HG03280 (cell line): Measurements from ENCODE around the gene GNG7.
"Not testable (repeated sequence)": the region's sequence is repeated elsewhere in the genome, so short reads cannot be mapped to it uniquely, and the experiment has no call there.

Source experiments
- ATAC-seq: cut with Tn5 transposase; IDR thresholded peaks from one replicate; pipeline ENCODE4 v1.9.1; 2021; ENCODE audit warnings: mild to moderate bottlenecking, moderate library complexity; ENCODE audit not compliant: unreplicated experiment

GNG7 gene

DNA sequence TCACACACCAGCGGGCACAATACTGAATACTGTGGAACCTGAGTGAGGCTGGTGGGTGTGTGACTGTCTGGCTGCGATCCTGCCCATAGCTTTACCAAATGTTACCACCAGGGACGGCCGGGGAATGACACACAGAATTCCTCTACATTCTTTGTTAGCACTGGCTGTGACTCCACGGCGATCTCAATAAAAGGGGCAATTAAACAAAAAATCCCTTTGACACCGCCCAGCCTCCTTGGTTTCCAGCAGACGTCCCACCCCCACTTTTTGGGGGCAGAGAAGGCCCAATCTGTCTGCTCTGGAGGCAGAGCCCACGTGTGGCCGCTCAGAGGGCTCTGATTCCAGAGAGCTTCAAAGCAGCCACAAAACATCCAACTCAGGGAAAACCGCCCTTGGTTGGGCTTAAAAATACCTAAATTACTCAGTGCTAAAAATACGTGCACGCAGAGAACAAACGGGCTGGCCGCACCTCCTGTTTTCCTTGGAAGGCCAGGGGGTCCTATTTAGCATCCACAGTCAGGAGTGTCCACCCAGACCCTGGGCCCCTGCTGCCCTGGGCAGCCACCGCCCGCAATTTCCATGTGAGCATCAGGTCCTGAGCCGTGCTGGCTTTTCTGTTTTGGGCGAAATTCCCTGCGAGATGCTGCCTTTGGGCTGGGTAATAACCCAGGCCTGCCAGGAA is 178.7 kb downstream of the GNG7 start:
- ATAC-seq, result no peak

GRCh38 chr19:2519482-2519881 is 183.0 kb downstream of the GNG7 start:
- ATAC-seq, result no peak

DNA sequence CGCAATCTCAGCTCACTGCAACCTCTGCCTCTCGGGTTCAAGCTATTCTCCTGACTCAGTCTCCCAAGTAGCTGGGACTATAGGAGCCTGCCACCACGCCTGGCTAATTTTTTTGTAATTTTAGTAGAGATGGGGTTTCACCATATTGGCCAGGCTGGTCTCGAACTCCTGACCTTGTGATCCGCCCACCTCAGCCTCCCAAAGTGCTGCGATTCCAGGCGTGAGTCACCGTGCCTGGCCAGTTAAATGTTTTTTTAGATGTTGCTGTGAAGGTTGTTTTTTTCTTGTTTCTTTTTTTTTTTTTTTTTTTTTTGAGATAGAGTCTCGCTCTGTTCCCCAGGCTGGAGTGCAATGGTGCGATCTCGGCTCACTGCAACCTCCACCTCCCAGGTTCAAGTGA is 183.6 kb downstream of the GNG7 start:
- not testable (repeated sequence) for ATAC-seq

DNA sequence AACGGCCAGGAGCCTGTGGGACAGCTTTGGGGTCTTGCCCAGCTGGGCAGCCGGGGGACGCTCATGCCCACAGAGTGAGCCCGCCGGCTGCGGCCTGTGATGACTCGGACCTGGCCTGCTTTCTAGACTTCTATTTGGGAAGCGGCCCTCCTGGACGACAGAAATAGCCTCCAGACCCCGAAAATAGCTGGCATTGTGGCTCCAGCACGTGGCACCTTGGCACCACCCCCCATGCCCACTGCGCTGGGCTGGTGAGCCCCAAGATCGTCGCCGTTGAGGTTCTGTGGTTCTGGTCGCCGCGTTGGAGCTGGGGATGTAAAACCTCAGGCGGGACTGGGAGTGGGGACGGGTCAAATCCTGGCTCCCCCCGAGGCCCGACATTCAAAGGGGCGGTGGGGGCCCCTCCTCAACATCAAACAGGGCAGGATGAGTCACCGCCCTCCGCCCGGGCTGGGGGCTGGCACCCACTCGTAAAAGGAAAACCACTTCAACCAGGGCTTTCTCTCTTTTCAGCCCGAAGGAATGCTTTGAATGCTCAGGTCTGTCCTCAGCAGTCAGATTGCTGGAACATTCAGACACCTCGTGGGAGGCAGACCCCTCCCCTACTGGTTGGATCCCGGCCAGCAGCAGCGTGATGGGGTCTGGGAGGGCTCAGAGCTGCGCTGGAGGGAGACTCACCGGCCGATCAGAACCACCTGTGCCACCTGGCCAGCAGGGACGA is 184.5 kb downstream of the GNG7 start:
- no peak for ATAC-seq

GRCh38 chr19:2516727-2517126 is 185.8 kb downstream of the GNG7 start:
- ATAC-seq, result no peak

GRCh38 chr19:2514981-2515518 is 187.4 kb downstream of the GNG7 start:
- no peak for ATAC-seq

- ATAC-seq, result no peak
Observed at GRCh38 chr19:2512523-2513431, 189.7 kb downstream of the GNG7 start.

DNA sequence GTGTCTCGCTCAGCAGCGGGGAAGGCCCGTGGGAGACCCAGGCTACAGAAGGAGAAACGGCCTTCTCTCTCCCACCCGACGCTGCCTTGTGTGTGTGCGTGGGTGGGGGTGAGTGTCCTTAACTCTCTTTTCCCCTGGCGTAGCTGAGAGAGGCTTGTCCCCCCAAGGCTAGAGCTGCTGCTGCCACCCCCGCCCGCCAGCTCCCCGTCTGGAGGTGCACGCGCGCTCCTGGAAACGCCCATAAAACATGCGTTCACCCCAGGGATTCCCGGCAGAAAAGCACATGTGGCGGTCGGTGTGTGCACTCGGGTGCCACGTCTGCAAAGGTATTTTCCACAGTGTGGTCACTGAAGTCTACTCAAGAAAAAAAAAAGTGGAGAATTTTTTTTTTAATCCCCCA is 190.5 kb downstream of the GNG7 start:
- no peak for ATAC-seq

- no peak for ATAC-seq
Observed at GRCh38 chr19:2511570-2511969, 190.9 kb downstream of the GNG7 start.

DNA sequence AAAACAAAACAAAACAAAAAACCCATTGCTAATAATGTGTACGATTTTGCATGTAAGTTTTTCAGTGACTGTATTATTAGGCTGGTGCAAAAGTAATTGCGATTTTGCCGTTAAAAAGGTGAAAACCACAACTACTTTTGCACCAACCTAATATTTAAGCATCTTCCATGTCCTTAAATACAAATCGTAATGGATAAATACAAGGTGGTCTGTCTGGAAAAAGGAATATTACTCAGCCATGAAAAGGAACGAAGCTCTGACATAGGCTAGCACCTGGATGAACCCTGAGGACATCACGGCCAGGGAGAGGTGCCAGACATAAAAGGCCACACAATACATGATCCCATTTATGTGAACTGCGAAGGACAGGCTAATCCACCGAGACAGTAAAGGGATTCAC is 193.4 kb downstream of the GNG7 start:
- no peak for ATAC-seq

DNA sequence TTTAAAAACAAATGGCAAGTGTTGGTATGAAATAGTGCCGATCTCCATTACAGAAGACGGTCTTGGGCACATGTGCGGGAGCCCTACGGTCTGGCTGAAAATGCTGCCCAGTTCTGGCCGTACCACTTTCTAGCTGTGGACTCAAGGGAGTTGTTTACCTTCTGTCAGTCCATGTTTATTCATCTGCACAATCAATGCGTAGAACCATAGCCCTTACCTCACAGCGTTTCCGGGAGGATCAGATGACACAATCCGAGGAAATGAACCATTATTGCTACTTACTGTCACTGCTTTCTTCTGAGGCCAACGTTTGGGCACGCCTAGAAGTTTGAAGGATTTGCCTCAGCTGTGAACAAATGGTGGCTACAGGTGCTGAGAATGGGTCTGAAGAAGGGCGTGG is 195.4 kb downstream of the GNG7 start:
- no peak for ATAC-seq

DNA sequence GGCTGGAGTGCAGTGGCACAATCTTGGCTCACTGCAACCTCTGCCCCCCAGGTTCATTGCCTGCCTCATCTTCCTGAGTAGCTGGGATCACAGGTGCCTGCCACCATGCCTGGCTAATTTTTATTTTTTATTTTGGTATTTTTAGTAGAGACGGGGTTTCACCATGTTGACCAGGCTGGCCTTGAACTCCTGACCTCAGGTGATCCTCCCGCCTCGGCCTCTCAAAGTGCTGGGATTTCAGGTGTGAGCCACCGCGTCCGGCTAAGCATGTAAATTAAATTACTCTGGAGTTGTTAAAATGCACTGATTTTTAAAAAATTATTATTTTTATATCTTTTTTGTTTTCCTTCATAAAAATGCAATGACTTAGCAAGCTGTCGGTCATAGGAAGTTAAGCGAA is 195.8 kb downstream of the GNG7 start:
- ATAC-seq, result not testable (repeated sequence)

DNA sequence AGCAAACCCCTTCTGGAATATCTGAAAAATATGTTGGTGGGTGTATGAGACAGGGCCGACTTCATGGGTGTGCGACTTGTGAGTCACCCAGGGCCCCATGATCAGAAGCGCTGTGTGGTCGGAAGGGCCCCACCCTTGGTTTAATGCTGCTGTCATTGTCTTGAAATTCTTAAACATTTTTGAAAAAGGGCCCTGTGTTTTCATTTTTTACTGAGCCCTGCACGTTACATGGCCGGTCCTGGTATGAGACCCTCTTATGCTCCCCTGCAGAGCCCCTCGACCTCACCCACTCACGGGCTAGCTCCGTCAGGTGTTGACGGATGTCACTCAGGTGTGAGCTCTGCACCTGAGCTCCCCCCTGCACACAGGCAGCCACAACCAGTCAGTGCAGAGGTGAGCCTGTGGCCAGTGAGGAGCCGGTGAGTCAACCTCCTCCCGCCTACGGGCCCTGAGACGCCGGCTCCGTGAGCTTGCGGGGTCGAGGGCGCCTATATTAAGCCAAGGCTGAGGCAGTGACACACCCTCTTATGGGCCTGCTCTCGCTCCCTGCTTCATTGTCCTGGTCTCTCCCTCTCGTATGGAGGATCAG is 198.9 kb downstream of the GNG7 start:
- no peak for ATAC-seq

GRCh38 chr19:2500841-2501261 is 201.6 kb downstream of the GNG7 start:
- no peak for ATAC-seq

DNA sequence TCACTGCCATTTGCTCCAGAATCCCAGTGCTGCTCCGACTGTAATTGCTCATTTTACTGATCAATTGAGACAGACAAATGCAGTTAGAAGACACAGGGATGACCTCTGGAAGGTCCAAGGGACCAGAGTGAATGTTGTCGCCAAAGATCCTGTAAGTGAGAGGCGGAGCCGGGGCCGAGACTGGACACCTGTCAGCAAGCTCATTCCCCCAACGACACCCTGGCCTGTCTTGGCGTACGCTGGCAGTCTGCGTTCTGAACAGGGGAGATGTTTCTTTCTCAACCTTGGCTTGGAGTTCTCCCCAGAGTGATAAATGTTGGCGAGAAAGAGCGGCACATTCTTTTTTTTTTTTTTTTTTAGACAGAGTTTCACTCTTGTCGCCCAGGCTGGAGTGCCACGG is 202.3 kb downstream of the GNG7 start:
- ATAC-seq, result no peak

DNA sequence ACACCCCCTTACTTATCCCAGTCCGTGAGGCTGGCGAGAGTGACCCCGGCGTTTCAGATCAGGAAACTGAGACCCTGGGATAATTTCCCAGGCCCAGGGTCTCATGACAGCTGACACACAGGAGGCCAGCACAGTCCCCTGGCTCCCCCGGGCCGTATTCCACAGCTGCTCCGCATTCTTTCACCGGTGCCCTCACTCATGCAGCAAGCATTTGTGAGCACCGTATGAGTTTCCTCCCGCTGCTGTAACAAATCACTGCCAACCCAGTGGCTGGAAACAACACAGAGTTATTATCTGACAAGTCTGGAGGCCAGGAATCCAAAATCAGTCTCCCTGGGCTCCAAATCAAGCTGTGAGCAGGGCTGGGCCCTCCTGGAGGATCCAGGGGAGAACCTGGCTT is 205.3 kb downstream of the GNG7 start:
- no peak for ATAC-seq

DNA sequence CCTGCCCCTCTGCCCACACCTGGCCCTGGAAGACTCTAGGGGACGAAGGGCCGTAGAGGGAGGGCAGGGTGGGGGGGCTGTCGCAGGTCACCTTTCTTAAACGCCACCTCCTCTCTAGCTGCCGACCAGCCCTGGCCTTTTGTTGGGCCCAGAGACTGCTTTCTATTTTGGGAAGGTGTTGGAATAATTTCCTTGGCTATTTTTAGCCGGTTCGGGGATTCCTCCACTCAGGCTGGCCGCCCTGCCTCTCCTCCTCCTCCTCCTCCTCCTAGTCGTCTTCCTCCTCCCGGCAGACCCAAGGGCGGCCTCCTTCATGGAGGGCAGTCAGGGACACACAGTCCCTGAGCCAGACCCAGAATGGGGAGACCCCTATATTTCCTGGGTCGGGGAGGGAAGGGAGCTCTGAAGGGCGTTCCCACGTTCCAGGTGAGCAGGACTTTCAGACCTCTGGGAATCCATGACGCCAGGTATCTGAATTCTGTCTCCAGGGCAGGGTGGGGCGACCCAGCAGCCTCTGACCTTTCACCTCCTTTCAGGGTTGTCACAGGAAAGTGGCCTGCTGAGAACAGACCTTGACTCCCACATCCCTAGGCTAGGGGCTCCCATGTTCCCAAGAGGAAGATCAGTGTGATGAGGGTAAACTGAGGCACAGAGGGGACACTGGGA is 206.7 kb downstream of the GNG7 start:
- ATAC-seq, result no peak

GRCh38 chr19:2495130-2495641 is 207.3 kb downstream of the GNG7 start:
- ATAC-seq, result no peak

DNA sequence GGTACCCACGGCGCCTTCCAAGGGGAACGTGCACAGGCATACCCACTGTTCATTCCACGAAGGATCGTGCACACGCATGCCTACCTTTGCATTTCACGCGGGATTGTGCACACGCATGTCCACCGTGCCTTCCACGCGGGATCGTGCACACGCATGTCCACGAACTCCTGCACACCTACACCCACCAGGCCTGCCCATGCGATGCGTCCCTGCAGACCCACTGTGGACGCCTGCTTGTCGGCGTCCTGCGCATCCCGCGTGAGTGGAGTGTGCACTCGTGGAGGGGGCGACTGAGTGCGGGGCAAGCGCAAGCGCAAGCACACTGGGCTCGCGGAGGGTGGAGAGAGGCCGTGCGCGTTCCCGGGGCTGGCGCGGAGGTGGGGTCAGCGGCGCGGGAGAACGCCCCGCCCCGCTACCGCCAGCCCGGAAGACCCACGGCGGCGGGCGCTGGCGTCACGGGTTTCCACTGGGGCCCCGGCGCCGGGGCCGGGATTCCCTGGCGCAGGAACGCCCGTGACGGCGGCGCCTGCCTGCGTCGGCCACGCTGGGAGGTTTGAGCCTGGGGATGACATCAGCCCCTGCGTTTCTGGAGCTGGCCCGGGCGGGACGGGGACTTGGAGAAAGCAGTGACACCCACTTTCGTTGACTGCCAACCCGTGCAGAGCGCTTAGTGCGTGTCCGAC is 207.9 kb downstream of the GNG7 start:
- ATAC-seq, result no peak

DNA sequence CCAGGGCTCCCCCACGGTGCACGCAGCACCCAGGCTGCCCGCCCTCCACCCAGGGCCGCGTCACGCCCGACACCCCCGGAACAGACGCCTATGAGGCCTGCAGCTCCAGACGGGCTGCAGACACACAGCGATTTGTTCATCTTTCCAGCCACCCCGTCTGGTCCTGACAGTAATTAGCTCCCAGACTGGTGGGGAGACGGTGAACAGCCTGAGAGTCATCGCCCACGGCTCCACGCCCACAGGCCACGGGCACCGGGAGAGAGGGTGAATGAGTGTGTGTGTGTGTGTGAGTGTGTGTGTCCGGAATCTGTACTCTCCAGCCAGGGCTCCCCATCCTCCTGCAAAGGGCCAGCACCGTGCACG is 208.4 kb downstream of the GNG7 start:
- no peak for ATAC-seq
